22Rv1 (cell line): ENCODE results near the gene TAGLN.

Experiments used
- CTCF ChIP-seq: fragments of 450-650 bp; IDR thresholded peaks from 2 replicates; pipeline ENCODE4 v1.5.1; 2017; ENCODE audit warnings: mild to moderate bottlenecking
- ZFX ChIP-seq: fragments of 450-650 bp; IDR thresholded peaks from 2 replicates; pipeline ENCODE4 v1.6.1; 2017; ENCODE audit warnings: antibody characterized with exemption, borderline replicate concordance

DNA sequence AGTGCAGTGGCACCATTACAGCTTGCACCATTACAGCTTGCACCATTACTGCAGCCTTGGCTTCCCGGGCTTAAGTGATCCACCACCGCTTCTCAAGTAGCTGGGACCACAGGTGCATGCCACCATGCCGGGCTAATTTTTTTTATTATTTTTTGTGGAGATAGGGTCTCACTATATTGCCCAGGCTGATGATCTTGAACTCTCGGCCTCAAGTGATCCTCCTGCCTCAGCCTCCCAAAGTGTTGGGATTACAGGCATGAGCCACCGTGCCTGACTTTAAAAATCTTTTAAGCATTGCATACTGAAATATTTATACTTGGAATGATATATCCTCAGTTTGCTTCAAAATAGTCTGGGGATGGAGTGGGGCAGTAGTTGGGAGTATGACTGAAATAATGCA lies 44.7 kb upstream of the TAGLN start:
- TF ChIP-seq CTCF (no peak), ZFX (no peak)
